HG03159 (cell line): ENCODE measurements around the gene GFY.

Source experiments
- ATAC-seq: cut with Tn5 transposase; IDR thresholded peaks from one replicate; pipeline ENCODE4 v1.9.1; 2021; ENCODE audit warnings: mild to moderate bottlenecking, moderate library complexity; ENCODE audit not compliant: unreplicated experiment

The GFY gene

DNA sequence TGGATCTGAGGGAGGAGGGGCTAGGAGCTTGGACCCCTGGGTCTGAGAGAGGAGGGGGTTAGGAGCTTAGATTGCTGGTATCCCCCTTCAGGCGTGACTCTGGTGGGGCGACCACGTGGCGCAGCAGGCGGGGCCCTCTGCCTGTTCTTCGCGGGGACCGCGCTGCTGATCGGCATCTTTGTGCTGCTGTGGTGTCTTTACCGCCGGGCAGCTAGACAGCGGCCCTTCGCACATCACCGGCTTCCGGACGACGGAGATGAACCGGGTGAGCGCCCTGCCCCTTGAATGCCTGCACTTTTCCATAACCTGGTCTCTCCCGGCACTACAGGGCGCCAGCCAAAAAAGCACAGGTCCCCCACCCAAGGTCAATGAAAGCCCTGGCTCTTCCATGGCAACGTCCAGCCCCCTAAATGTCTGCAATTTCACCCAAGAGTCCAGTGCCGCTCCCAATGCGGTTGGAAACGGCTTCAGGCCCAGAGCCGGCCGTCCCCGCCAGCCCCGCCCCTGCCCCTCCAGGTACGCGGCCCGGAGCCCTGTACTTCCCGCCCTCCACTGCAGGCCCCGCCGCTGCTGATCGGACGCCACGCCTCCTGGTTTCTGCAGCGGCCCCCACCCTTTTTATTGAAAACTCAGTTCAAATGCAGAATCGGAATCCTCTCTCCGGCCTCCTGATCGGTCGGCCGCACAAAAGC, 2.8 kb downstream of the GFY start:
- ATAC-seq, result no peak

DNA sequence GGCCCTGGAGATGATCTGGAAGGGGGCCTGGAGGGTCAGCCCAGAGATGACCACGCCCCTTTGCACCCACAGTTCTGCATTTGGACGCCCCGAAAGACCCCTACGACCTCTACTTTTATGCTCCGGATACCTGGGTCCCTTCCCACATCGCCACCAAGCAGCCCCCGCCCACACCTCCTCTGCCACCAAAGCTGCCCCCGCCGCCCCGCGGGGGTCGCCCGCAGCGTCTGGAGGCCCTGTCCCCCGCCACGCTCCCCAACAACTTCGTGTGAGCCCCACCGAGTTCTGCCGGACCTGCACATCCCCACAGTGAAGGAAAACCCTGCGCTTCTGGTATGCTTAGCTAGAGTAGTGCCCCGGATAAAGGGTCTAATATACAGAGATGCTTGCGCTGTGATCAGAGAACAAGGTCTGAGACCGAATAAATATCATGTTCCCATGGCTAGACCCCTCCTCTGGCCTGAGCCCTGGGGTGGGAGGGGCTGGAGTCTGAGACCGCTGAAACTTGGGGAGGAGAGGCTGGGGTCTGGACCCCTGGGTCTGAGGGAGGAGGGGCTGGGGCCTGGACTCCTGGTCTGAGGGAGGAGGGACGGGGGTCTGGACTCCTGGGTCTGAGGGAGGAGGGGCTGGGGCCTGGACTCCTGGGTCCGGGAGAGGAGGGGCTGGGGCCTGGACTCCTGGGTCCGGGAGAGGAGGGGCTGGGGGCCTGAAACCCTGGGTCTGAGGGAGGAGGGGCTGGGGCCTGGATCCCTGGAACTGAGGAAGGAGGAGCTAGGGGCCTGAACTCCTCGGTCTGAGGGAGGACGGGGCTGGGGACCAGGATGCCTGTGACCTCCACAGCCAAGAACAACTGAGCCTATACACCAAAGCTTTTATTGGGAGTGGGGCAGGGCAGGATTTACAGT, 3.6 kb downstream of the GFY start:
- no peak for ATAC-seq

GRCh38 chr19:49430172-49430677, 5.0 kb downstream of the GFY start:
- ATAC-seq, result no peak

- ATAC-seq, result no peak
Measured at GRCh38 chr19:49430678-49431329, 5.6 kb downstream of the GFY start.

DNA sequence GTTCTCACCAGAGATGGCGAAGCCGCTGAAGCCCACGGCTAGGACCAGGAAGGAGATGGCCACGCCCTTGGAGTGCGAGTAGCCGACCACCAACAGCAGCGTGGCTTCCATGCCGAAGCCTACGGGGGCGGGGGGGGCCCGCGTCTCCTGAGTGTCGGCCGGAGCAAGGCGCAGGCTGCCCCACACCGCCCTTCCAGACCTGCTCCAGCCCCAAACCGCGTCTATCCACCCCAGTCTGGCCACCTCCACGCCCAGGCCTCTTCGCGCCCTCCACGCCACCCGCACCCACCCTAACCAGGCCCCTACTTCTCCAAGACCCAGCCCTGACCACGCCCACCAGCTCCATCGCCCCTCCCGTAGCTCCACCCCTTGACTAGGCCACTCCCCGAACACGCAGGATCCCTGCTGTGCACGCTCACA, 6.2 kb downstream of the GFY start:
- no peak for ATAC-seq

DNA sequence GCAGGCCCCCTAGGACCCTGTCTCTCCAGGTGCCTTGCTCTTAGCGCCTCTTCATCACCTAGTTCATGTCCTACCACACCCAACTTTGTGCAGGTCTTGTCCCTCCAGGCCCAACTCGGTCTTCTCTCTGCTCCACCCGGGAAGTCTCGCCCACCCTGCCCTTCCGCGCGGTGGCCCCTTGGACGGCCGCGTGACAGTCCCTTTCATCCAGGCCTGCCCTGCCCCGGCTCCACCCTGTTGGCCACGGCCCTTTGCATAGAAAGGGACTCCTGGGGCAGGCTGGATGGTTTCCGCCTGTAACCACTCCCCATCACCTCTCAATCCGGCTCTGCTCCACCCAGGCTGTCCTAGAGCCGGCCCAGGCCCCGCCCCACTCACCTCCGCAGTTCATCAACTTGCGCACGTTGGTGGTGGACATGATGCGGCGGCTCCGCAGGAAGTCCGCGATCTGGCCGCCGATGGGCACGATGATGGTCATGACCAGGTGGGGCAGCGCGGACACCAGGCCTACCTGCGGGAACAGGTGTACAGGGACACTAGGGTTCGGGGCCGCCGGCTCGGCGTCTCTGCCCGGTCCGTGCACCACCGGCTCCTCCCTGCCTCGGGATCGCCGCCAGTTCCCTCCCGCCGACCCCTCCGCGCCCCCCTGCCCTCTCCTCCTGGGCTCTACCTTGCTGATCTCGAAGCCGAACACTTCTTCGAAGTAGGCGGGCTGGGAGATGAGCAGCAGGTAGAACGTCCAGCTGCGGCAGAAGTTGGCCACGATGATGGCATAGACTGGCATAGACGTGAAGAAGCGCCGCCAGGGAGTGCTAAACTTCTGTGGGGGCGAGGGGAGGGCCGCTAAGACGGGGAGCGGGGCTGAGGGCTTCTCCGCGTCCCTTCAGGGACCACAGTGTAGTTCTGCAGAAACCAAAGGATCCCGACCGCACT, 7.2 kb downstream of the GFY start:
- ATAC-seq, result no peak

- ATAC-seq, result no peak
Measured at GRCh38 chr19:49433240-49433901, 8.2 kb downstream of the GFY start.

GRCh38 chr19:49434907-49435583, 9.9 kb downstream of the GFY start:
- ATAC-seq, result no peak

GRCh38 chr19:49435670-49436069, 10.5 kb downstream of the GFY start:
- ATAC-seq, result no peak

DNA sequence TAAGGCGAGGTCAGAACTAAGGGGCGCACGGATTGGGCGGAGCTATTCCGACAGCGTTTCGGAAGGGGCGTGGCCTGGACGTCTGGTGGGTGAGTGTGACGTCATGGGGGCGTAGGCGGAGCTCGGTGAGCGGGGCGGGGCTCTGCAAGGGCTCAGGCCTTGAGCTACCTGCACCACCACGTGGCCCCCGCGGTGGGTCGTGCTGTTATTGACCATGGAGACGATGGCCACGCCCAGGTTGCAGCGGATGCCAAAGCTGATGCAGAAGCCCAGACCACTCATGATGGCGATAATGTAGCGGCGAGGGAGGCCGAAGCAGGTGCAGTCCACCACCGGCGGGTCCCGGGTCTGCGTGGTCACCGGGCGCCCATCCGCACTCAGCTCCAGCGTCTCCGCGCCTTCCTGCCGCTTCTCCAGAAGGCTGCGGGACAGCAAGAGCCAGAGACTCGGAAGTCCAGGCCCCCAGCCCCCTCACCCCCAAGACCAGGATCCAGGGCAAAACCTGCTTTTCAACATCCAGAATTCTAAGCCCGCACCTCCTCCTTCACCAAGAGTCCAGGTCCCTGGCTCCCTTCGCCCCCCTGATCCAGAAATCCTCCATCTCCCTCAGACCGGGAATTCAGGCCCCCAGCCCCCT, 11.3 kb downstream of the GFY start:
- no peak for ATAC-seq

- ATAC-seq, result no peak
Measured at GRCh38 chr19:49437231-49437630, 12.0 kb downstream of the GFY start.

- no peak for ATAC-seq
Measured at GRCh38 chr19:49438261-49438660, 13.1 kb downstream of the GFY start.

DNA sequence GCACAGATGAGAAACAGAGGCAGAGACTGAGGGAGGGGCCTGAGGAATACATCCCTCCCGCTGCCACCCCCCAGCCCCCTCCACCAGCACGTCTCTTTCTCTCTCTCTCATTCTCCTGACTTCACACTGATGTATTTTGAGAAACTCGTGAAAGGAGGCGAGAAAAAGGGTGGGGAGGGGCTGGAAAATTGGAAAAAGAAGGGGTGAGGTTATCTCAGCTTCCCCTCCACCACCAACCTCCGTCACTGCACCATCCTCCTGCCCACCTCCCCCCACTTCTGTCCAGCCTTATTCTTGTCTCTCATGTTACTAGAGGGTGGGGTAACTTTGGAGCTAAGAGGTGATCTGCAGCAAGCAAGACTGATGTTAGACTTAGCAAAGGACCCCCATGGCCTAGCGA, 14.6 kb downstream of the GFY start:
- ATAC-seq, result no peak

- no peak for ATAC-seq
Measured at GRCh38 chr19:49440439-49441209, 15.4 kb downstream of the GFY start.

DNA sequence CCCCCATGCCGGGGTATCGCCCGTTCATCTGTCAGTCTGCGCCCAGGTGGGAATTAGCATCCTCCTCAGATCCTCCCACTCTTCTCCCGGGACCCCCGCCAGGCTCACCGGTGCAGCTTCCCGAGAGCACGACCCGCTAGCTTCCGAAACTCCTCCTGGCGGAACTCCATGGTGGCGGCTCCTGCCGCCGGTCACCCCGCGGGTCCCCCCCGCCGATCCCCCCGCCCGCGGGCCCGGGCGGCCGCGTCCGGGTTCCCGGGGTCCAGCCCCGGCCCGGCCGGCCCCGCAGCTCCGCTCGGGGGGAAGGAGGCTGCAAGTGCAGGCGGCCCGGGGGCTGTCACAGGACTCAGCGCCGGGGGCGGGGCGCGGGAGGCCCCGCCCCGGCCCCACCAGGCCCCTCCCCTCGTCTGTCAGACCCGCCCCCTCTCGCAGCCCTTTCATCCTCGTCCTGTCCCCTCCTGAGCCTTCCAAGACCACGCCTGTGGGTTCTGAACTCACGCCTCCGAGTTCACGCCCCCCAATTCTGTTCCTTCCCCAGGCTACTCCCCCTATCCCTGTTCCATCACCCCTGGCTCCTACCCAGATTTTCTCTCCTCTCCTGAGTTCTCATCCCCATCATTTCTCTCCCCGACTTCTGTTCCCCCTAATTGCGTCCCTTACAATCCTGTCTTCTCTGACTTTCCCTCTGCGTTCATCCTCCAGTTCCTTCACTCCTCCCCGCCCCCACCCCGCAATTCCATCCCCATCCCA, 16.2 kb downstream of the GFY start, which contains the start of gene SLC17A7:
Gene SLC17A7 (minus strand): TSS at position 318 of the 750 bp plus-strand sequence. CDS start 148 bp downstream, at position 170.
- no peak for ATAC-seq

- ATAC-seq, result no peak
Measured at GRCh38 chr19:49441960-49442350, 16.8 kb downstream of the GFY start.

GRCh38 chr19:49442354-49442753, 17.2 kb downstream of the GFY start:
- ATAC-seq, result no peak
